Spinal cord (tissue), 10 donors: ENCODE measurements around the gene KATNB1. TPM values are rescaled to one million over a fixed set of nuclear protein-coding genes. Genes with fewer than 3 reads are reported as not detected.
"Not testable (repeated sequence)": the region's sequence is repeated elsewhere in the genome, so short reads cannot be mapped to it uniquely, and the experiment has no call there.

Experiments used
- DNase-seq, 6 donors: peaks; one replicate each; pipeline versions ENCODE4 v3.0.0 to v3.0.0-alpha.2; 2013 to 2015; ENCODE audit warnings: low spot score in 6 of 6, low read depth in 4 of 6
- H3K27ac ChIP-seq: one replicate; pipeline ENCODE4 v1.5.1; 2013; ENCODE audit warnings: low read depth, low read length, control low read depth
- H3K27me3 ChIP-seq: one replicate; pipeline ENCODE4 v1.6.1; 2013; ENCODE audit warnings: low read length; ENCODE audit not compliant: control insufficient read depth, insufficient read depth
- H3K36me3 ChIP-seq: one replicate; pipeline ENCODE4 v1.6.1; 2013; ENCODE audit warnings: low read length; ENCODE audit not compliant: control insufficient read depth, insufficient read depth
- H3K4me1 ChIP-seq: one replicate; pipeline ENCODE4 v1.6.1; 2013; ENCODE audit warnings: low read length; ENCODE audit not compliant: control insufficient read depth, insufficient read depth
- H3K4me3 ChIP-seq: one replicate; pipeline ENCODE4 v1.5.1; 2013; ENCODE audit warnings: low read depth, low read length, control low read depth
- H3K9me3 ChIP-seq: one replicate; pipeline ENCODE4 v1.6.1; 2013; ENCODE audit warnings: low read length; ENCODE audit not compliant: control insufficient read depth, insufficient read depth
- WGBS: methylation state at CpG from one replicate; pipeline ENCODE4 v1.1.5; 2013; ENCODE audit warnings: missing lambda C conversion rate; ENCODE audit not compliant: insufficient coverage; 5-methylcytosine and 5-hydroxymethylcytosine counted together
- polyA plus RNA-seq, 2 donors: library from polyadenylated mRNA; unstranded; fragments of 120-200 nt; gene quantifications; one replicate each; pipeline ENCODE4 v1.2.1, GENCODE V29; 2013; ENCODE audit not compliant: insufficient read length in 2 of 2
- total RNA-seq, 2 donors: library from RNA; depleted of rRNA in 1 of 2; stranded (reverse); fragments of 120-200 nt in 1 of 2; fragments of >200 nt in 1 of 2; gene quantifications; one replicate each; pipeline versions ENCODE4 v1.2.3 to v1.2.4, GENCODE V29; 2013 to 2014
- donor health status: healthy.

KATNB1 gene
- total and polyA plus RNA-seq, 4 donors, result 28.8 to 52.9 (median 43.0) TPM

DNA sequence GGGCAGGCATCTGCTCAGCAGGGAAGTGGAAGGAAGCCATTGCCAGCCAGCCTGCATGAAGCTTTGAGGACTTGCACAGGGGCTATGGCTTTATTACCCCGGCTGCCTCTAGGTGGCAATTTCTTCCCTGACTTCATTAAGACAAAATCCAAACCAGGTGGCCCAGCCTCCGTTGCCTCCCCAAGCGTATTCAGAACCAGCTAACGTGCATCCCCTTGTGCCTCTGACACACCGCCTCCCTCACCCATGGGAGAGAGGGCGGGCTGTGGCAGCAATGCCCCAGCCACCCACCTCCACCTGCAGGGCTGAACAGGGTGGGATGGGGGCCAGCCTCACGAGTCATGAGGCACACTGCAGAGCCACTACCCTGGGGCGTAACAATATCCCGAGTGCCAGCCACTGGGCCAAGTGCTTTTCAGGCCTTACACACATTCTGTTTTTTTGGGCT is 59.9 kb downstream of the KATNB1 start:
- peaks cover 75% of the 10 kb centered on the region for H3K36me3 ChIP-seq
- peak in 2 of 6 donors; percentile 67 to 86 for DNase-seq
- no peak overlapping the region for H3K4me3 ChIP-seq
- H3K9me3 ChIP-seq, result no peaks in the 10 kb centered on the region
- no peak overlapping the region for H3K27ac ChIP-seq
- WGBS, result 18% methylated on average over 3 of the region's 9 CpGs
- peaks cover 43% of the 10 kb centered on the region for H3K4me1 ChIP-seq
- no peaks in the 10 kb centered on the region for H3K27me3 ChIP-seq

GRCh38 chr16:57796014-57796413 is 60.4 kb downstream of the KATNB1 start:
- H3K9me3 ChIP-seq, H3K27me3 ChIP-seq, H3K4me3 ChIP-seq, H3K27ac ChIP-seq, DNase-seq: not testable (repeated sequence)
- Histone ChIP-seq H3K36me3 (peaks cover 69% of the 10 kb centered on the region), H3K4me1 (peaks cover 48% of the 10 kb centered on the region)
- WGBS, result 96% methylated on average over 3 of the region's 5 CpGs

DNA sequence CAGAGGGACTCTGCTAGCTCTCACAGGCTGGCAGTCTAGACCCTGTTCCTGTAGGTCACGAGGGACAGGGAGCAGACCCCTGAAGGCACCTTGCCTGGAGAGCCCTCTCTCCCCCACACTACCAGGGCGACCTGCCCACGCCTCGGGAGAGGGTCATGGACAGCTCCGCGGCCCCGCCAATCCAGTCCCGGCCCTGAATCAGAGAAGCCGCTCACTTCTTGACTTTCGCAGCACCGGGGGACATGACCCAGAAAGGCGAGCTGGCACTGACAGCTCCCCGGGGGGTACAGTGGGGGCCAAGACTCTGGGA is 61.6 kb downstream of the KATNB1 start:
- no peaks in the 10 kb centered on the region for H3K27me3 ChIP-seq
- no peak overlapping the region for H3K27ac ChIP-seq
- H3K4me1 ChIP-seq, result peaks cover 58% of the 10 kb centered on the region
- no peaks in the 10 kb centered on the region for H3K9me3 ChIP-seq
- DNase-seq, result no peak
- peaks cover 57% of the 10 kb centered on the region for H3K36me3 ChIP-seq
- no peak overlapping the region for H3K4me3 ChIP-seq
- 78% methylated on average over 13 of the region's 13 CpGs for WGBS

- H3K9me3 ChIP-seq, result no peaks in the 10 kb centered on the region
- DNase-seq, result peak in 1 of 6 donors; percentile 11
- no peaks in the 10 kb centered on the region for H3K27me3 ChIP-seq
- H3K36me3 ChIP-seq, result peaks cover 54% of the 10 kb centered on the region
- no peak overlapping the region for H3K27ac ChIP-seq
- WGBS, result 47% methylated on average over 35 of the region's 42 CpGs
- no peak overlapping the region for H3K4me3 ChIP-seq
- H3K4me1 ChIP-seq, result peaks cover 61% of the 10 kb centered on the region
These were observed 62.1 kb downstream of the KATNB1 start for GRCh38 chr16:57797526-57798266.

GRCh38 chr16:57798267-57798810 is 62.8 kb downstream of the KATNB1 start:
- H3K36me3 ChIP-seq, result peaks cover 48% of the 10 kb centered on the region
- H3K4me3 ChIP-seq, result no peak overlapping the region
- peak in 1 of 6 donors; percentile 22 for DNase-seq
- WGBS, result 57% methylated on average over 13 of the region's 16 CpGs
- H3K27me3 ChIP-seq, result no peaks in the 10 kb centered on the region
- no peak overlapping the region for H3K27ac ChIP-seq
- no peaks in the 10 kb centered on the region for H3K9me3 ChIP-seq
- peaks cover 67% of the 10 kb centered on the region for H3K4me1 ChIP-seq

DNA sequence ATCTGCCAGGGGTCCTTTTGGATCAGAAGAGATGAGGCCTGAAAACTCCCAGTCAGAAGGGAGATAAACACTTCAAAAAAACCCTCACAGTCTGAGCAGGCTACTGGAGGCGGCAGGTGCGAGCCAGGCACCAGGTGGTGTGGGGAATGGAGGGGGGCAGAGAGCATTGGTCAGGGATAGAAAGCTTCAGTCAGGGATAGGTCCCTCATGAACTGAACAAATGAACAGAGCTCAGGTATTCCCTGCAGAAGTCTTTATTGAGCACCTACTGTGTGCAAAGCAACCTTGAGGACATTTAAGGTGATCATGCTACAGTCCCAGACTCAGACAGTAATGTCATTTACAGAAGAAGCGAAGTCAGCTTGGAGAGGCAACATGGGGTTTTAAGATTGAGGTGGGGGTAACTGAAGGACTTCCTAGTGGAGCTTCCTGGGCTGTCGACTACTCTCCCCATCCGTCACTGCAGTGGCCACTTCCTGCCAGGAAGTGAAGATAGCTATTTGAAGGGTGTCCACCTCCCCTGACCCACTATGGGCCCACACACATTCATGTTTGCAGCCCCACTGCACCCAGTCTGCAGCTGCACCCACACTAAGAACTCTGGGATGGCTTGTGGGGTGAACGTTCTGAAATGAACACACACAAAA is 63.5 kb downstream of the KATNB1 start:
- 71% methylated on average over 3 of the region's 6 CpGs for WGBS
- H3K36me3 ChIP-seq, result peaks cover 42% of the 10 kb centered on the region
- H3K27me3 ChIP-seq, result no peaks in the 10 kb centered on the region
- H3K9me3 ChIP-seq, result no peaks in the 10 kb centered on the region
- H3K4me3 ChIP-seq, result no peak overlapping the region
- no peak overlapping the region for H3K27ac ChIP-seq
- H3K4me1 ChIP-seq, result peaks cover 72% of the 10 kb centered on the region
- no peak for DNase-seq

DNA sequence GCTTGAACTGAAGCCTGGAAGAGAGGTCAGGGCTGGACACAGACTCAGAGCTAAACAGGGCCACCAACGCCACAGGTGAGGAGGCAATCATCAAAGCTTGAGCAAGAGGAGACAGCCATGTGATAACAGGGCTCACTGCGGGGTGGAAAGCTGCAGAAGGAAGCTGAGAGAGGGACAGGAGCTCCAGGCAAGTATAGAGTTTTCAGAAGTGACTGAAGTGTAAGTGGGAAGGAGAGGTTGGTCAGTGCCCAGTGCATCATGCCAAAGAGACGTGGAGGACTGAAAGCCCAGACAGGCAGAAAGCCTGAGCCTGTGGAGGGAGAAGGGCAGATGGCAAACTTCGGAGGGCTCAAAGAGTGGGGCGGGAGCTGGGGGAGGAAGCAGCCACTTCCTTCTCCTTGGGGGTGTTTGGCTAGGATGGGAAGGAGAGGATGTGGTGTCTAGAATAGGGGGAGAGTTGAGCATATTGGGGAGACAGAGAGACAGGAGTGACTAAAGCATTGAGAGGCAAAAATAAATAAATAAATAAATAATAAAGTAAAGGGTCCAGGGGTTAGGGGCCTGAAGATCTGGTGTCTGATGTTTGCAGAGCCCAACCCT is 64.1 kb downstream of the KATNB1 start:
- H3K4me3 ChIP-seq, result no peak overlapping the region
- peaks cover 36% of the 10 kb centered on the region for H3K36me3 ChIP-seq
- no peaks in the 10 kb centered on the region for H3K27me3 ChIP-seq
- no peaks in the 10 kb centered on the region for H3K9me3 ChIP-seq
- DNase-seq, result no peak
- H3K27ac ChIP-seq, result no peak overlapping the region
- peaks cover 76% of the 10 kb centered on the region for H3K4me1 ChIP-seq
- WGBS, result 67% methylated on average over 5 of the region's 5 CpGs

- Histone ChIP-seq H3K27ac (no peak overlapping the region), H3K4me3 (no peak overlapping the region), H3K36me3 (peaks cover 28% of the 10 kb centered on the region), H3K27me3 (no peaks in the 10 kb centered on the region), H3K4me1 (peaks cover 72% of the 10 kb centered on the region), H3K9me3 (no peaks in the 10 kb centered on the region)
- DNase-seq, result no peak
- WGBS, result 81% methylated on average over 9 of the region's 12 CpGs
These were observed 64.9 kb downstream of the KATNB1 start for GRCh38 chr16:57800200-57801097.
